Effector memory CD4-positive, alpha-beta T cell (primary cell): ENCODE results near the gene JMJD6.
"Not testable (repeated sequence)": the region's sequence is repeated elsewhere in the genome, so short reads cannot be mapped to it uniquely, and the experiment has no call there.

Experiments
- DNase-seq, 3 donors: peaks; one replicate each; pipeline ENCODE4 v3.0.0-alpha.2; 2020
- H3K27ac ChIP-seq: 2 replicates; pipeline ENCODE4 v1.7.0; 2013; ENCODE audit warnings: mild to moderate bottlenecking, low read length, moderate library complexity; ENCODE audit not compliant: insufficient read depth, poor library complexity, severe bottlenecking
- H3K27me3 ChIP-seq: replicated peaks from 2 replicates; pipeline ENCODE4 v1.7.0; 2013; ENCODE audit warnings: mild to moderate bottlenecking, low read length; ENCODE audit not compliant: insufficient read depth, control insufficient read depth, poor library complexity, severe bottlenecking
- H3K36me3 ChIP-seq: 2 replicates; pipeline ENCODE4 v1.7.0; 2013; ENCODE audit warnings: mild to moderate bottlenecking, low read length, moderate library complexity; ENCODE audit not compliant: control insufficient read depth, insufficient read depth
- H3K4me1 ChIP-seq: 2 replicates; pipeline ENCODE4 v1.7.0; 2013; ENCODE audit warnings: low read length, mild to moderate bottlenecking; ENCODE audit not compliant: control insufficient read depth, insufficient read depth, poor library complexity, severe bottlenecking
- H3K4me3 ChIP-seq: 2 replicates; pipeline ENCODE4 v1.7.0; 2013; ENCODE audit warnings: low read length, low read depth, mild to moderate bottlenecking; ENCODE audit not compliant: insufficient read depth, poor library complexity, severe bottlenecking
- H3K9me3 ChIP-seq: 2 replicates; pipeline ENCODE4 v1.7.0; 2013; ENCODE audit warnings: mild to moderate bottlenecking, low read length, moderate library complexity; ENCODE audit not compliant: control insufficient read depth

JMJD6 gene

GRCh38 chr17:76700617-76701470 lies 25.6 kb downstream of the JMJD6 start:
- Histone ChIP-seq H3K4me1 (no peaks in the 10 kb centered on the region), H3K36me3 (no peaks in the 10 kb centered on the region), H3K27me3 (no peaks in the 10 kb centered on the region), H3K27ac (no peak overlapping the region), H3K9me3 (no peaks in the 10 kb centered on the region), H3K4me3 (no peak overlapping the region)
- DNase-seq: peak in 1 of 3 donors; percentile 14

- H3K9me3 ChIP-seq: no peaks in the 10 kb centered on the region
- no peaks in the 10 kb centered on the region for H3K36me3 ChIP-seq
- no peak overlapping the region for H3K4me3 ChIP-seq
- H3K27ac ChIP-seq: no peak overlapping the region
- no peaks in the 10 kb centered on the region for H3K4me1 ChIP-seq
- H3K27me3 ChIP-seq: no peaks in the 10 kb centered on the region
- no peak for DNase-seq
Observed at GRCh38 chr17:76700270-76700616, 26.2 kb downstream of the JMJD6 start.

- not testable (repeated sequence) for DNase-seq, H3K27ac ChIP-seq, H3K4me1 ChIP-seq, H3K4me3 ChIP-seq, H3K36me3 ChIP-seq, H3K9me3 ChIP-seq, H3K27me3 ChIP-seq
Observed at GRCh38 chr17:76698466-76698977, 27.9 kb downstream of the JMJD6 start.

- Histone ChIP-seq H3K4me1 (no peaks in the 10 kb centered on the region), H3K36me3 (no peaks in the 10 kb centered on the region), H3K4me3 (no peak overlapping the region), H3K27me3 (no peaks in the 10 kb centered on the region), H3K9me3 (no peaks in the 10 kb centered on the region), H3K27ac (no peak overlapping the region)
- no peak for DNase-seq
Observed at GRCh38 chr17:76697702-76698465, 28.5 kb downstream of the JMJD6 start.

GRCh38 chr17:76696763-76697701 lies 29.4 kb downstream of the JMJD6 start:
- Histone ChIP-seq H3K9me3 (no peaks in the 10 kb centered on the region), H3K4me3 (no peak overlapping the region), H3K27me3 (no peaks in the 10 kb centered on the region), H3K27ac (no peak overlapping the region), H3K4me1 (no peaks in the 10 kb centered on the region), H3K36me3 (no peaks in the 10 kb centered on the region)
- DNase-seq: no peak

GRCh38 chr17:76695059-76695831 lies 31.2 kb downstream of the JMJD6 start:
- no peak for DNase-seq
- H3K27ac ChIP-seq: no peak overlapping the region
- no peaks in the 10 kb centered on the region for H3K4me1 ChIP-seq
- no peaks in the 10 kb centered on the region for H3K36me3 ChIP-seq
- H3K4me3 ChIP-seq: no peak overlapping the region
- no peaks in the 10 kb centered on the region for H3K27me3 ChIP-seq
- H3K9me3 ChIP-seq: no peaks in the 10 kb centered on the region

GRCh38 chr17:76691379-76692191 lies 34.8 kb downstream of the JMJD6 start:
- Histone ChIP-seq H3K27me3 (no peaks in the 10 kb centered on the region), H3K36me3 (no peaks in the 10 kb centered on the region), H3K4me1 (no peaks in the 10 kb centered on the region), H3K9me3 (no peaks in the 10 kb centered on the region), H3K27ac (no peak overlapping the region), H3K4me3 (no peak overlapping the region)
- DNase-seq: no peak

GRCh38 chr17:76690596-76691280 lies 35.7 kb downstream of the JMJD6 start:
- Histone ChIP-seq H3K27ac (no peak overlapping the region), H3K4me3 (no peak overlapping the region), H3K9me3 (no peaks in the 10 kb centered on the region), H3K36me3 (no peaks in the 10 kb centered on the region), H3K27me3 (no peaks in the 10 kb centered on the region), H3K4me1 (no peaks in the 10 kb centered on the region)
- no peak for DNase-seq
